ENCODE results near the gene PEX10.
A peak's percentile ranks its signal among the peaks of the same experiment; 100 is the strongest.

PEX10 gene

GRCh38 chr1:2363847-2364513 lies 48.4 kb downstream of the PEX10 start:
- TF ChIP-seq CTCF (IDR thresholded peaks at IDR 0.05) = no peak
- Mint-ChIP-seq H3K27me3 (ENCODE audit: low read depth, poor library complexity) (peaks cover 3% of the 10 kb centered on the region), H3K4me3 (no peak overlapping the region), H3K4me1 (peaks cover 6% of the 10 kb centered on the region), H3K9me3 (peaks cover 53% of the 10 kb centered on the region), H3K27ac (no peak overlapping the region), H3K36me3 (ENCODE audit: low read depth) (peaks cover 59% of the 10 kb centered on the region)
- no peak for DNase-seq

GRCh38 chr1:2360588-2361364 lies 51.6 kb downstream of the PEX10 start:
- peaks cover 11% of the 10 kb centered on the region for H3K4me1 Mint-ChIP-seq
- no peak overlapping the region for H3K27ac Mint-ChIP-seq
- H3K9me3 Mint-ChIP-seq = peaks cover 31% of the 10 kb centered on the region
- H3K27me3 Mint-ChIP-seq (ENCODE audit: low read depth, poor library complexity) = peaks cover 3% of the 10 kb centered on the region
- peaks cover 35% of the 10 kb centered on the region for H3K36me3 Mint-ChIP-seq (ENCODE audit: low read depth)
- H3K4me3 Mint-ChIP-seq = no peak overlapping the region
- TF ChIP-seq CTCF (IDR thresholded peaks at IDR 0.05) = no peak
- no peak for DNase-seq

DNA sequence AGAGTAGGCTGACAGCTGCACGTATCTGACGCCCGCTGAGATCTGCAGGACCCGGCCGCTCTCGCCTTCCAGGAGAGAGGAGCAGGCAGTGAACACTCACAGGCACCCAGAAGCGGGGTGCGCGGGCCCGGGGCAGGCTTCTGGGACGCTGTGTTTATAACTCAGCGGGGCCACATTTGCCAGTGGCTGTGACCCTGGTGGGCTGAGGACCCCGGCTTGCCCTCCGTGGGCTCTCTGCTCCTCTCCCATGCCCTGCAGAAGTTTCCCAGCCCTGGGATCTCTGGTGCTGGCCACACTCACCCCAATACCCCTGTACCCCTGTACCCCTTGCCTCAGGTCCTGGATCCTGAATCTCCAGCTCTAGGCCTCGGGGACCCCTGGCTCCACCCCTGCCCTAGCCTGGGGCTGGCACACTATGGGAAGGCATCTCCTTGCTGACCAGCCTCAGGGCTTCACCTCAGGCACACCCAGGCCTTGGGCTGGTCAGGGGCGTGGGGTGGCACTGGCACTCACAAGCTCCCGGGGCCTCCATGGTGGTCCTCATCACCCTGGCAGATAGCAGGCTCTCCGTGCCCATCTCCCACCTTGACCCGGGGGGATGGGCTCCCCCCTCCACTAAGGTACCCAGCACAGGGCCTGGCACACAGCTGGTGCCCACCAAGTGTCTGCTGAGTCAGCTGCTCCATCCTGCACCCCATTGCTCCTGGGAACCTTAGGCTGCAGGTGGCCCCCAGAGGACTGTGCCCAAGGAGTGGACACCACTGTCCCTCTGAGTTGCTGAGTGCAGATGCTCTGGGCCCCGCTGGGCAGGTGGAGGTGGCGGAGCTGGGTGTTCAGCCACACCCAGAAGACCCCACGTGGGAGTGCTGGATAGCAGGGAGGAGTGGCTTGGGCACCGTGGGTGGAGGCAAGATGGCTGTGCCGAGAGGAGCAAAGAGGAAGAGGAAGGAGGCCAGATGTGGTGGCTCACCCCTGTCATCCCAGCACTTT lies 53.4 kb downstream of the PEX10 start:
- no peak overlapping the region for H3K4me3 Mint-ChIP-seq
- DNase-seq = peak; percentile 2
- peaks cover 32% of the 10 kb centered on the region for H3K36me3 Mint-ChIP-seq (ENCODE audit: low read depth)
- H3K27me3 Mint-ChIP-seq (ENCODE audit: low read depth, poor library complexity) = peaks cover 3% of the 10 kb centered on the region
- H3K27ac Mint-ChIP-seq = peak overlapping the region; percentile 80
- peaks cover 25% of the 10 kb centered on the region for H3K9me3 Mint-ChIP-seq
- TF ChIP-seq CTCF (IDR thresholded peaks at IDR 0.05) = no peak
- H3K4me1 Mint-ChIP-seq = peaks cover 25% of the 10 kb centered on the region

DNA sequence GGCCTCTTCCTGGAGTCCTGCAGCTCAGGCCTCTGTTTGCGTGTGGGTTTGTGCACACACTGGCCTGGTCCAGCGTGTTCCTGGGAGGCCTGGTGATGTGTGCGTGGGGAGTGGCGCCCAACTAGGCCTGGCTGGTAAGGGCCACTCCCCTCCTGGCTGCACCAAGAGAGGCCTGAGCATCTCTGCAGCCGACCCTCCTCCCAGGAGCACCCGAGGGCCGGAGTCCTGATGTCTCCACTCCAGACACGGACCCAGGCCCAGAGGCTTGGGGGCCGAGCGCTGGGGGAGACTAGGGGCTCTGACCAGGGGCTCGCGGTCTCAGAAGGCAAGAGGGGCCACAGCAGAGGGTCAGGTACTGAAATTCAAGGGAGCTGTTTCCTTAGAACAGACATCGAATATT lies 54.3 kb downstream of the PEX10 start:
- peaks cover 3% of the 10 kb centered on the region for H3K27me3 Mint-ChIP-seq (ENCODE audit: low read depth, poor library complexity)
- H3K9me3 Mint-ChIP-seq = peaks cover 16% of the 10 kb centered on the region
- no peak for TF ChIP-seq CTCF (IDR thresholded peaks at IDR 0.05)
- H3K36me3 Mint-ChIP-seq (ENCODE audit: low read depth) = peaks cover 23% of the 10 kb centered on the region
- no peak overlapping the region for H3K27ac Mint-ChIP-seq
- H3K4me1 Mint-ChIP-seq = peaks cover 33% of the 10 kb centered on the region
- H3K4me3 Mint-ChIP-seq = no peak overlapping the region
- peak; percentile 1 for DNase-seq

DNA sequence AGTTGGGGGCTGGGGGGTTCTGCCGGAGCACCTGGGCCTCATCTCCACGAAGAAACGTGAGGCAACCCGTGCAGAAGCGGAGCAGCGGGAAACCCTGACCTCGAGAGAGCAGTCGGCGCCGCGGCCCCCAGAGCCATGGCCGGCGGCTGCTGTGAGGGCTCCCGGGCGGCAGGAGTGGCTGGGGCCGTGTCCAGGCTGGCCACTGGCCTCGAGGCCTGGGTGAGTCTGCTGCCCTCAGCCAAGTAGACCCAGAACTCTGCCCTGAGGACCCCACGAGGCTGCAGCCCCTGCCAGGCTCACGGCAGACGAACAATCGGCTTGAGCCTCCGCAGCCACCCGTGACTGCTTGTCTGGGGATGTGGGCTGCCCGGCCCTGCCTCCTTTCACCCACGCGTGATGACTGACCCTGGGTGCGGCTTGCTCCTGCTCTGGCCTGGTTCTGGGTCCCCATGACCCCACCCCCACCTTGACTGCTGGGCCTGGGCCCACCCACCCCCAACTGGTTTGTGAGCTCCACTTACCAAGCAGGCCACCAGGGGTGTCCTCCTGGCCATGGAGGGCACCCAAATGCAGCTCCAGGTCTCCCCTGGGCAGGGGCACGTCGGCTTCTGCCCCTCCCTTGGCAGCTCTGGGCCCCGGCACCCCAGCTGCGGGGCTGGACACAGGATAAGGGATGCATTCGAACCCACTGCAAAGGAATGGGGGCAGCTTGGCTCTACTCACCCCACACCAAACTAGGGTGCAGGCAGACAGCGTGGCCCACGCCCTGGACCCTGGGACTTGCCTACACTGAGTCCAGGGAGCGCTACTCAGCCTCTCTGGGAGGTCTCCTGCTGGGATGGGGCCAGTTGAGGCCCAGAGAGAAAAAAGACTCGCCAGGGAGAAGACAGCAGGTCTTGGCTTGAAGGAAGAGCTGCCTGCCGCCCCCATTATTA lies 55.2 kb downstream of the PEX10 start:
- Mint-ChIP-seq H3K9me3 (peaks cover 7% of the 10 kb centered on the region), H3K27ac (no peak overlapping the region), H3K36me3 (ENCODE audit: low read depth) (peaks cover 14% of the 10 kb centered on the region), H3K4me3 (no peak overlapping the region), H3K4me1 (peaks cover 39% of the 10 kb centered on the region), H3K27me3 (ENCODE audit: low read depth, poor library complexity) (peaks cover 3% of the 10 kb centered on the region)
- no peak for TF ChIP-seq CTCF (IDR thresholded peaks at IDR 0.05)
- DNase-seq = peak; percentile 4

Data from nephron progenitor cell (in vitro differentiated cells).